ENCODE data around the gene ZNF746. TPM values are rescaled to one million over a fixed set of nuclear protein-coding genes. Genes with fewer than 3 reads are reported as not detected.
A peak's percentile ranks its signal among the peaks of the same experiment; 100 is the strongest.

Gene ZNF746
- total and polyA plus RNA-seq, 9 of the 15 experiments (the other 6 are each of a cell fraction or from before 2014, with no cell fraction given): 1.7 to 31.6 (median 13.3) TPM

GRCh38 chr7:149494738-149495368 lies 2.8 kb downstream of the ZNF746 start (continued):
- no peak for TF ChIP-seq HDAC8 (tag; IDR thresholded peaks at IDR 0.05)
- no peak for TF ChIP-seq KAT7 (CRISPR knock-in tag; IDR thresholded peaks at IDR 0.05; ENCODE audit: borderline replicate concordance)
- no peak for TF ChIP-seq ZFPM2 (CRISPR knock-in tag; IDR thresholded peaks at IDR 0.05)
- TF ChIP-seq CGGBP1 (CRISPR knock-in tag; IDR thresholded peaks at IDR 0.05): no peak
- TF ChIP-seq CBX5 (IDR thresholded peaks at IDR 0.05; ENCODE audit: borderline replicate concordance, low read depth): no peak
- no peak for TF ChIP-seq HSF4 (CRISPR knock-in tag; IDR thresholded peaks at IDR 0.05; ENCODE audit: borderline replicate concordance)
- TF ChIP-seq CBFA2T2 (conservative IDR thresholded peaks at IDR 0.05): no peak
- TF ChIP-seq HMBOX1 (IDR thresholded peaks at IDR 0.05): no peak
- no peak for TF ChIP-seq HNRNPLL (IDR thresholded peaks at IDR 0.05; ENCODE audit: low read depth, low read length, poor library complexity, severe bottlenecking)
- no peak for TF ChIP-seq HOXB6 (CRISPR knock-in tag; IDR thresholded peaks at IDR 0.05; ENCODE audit: borderline replicate concordance)
- no peak for TF ChIP-seq ZNF407 (IDR thresholded peaks at IDR 0.05; ENCODE audit: low read depth)
- TF ChIP-seq SIRT6 (IDR thresholded peaks at IDR 0.05; ENCODE audit: low read depth, low read length): no peak
- TF ChIP-seq ZNF253 (CRISPR knock-in tag; conservative IDR thresholded peaks at IDR 0.05): no peak
- no peak for TF ChIP-seq EZH2 (IDR thresholded peaks at IDR 0.05; ENCODE audit: borderline replicate concordance, low read depth, low read length)
- TF ChIP-seq SMARCC2 (IDR thresholded peaks at IDR 0.05; ENCODE audit: low read depth): peak; percentile 66; the same call in 1 of the 2 replicates

Data from K562 (cell line).